HL-60 (cell line): ENCODE data around the gene TTC33.

Source experiments
- DNase-seq, 2 experiments: peaks; one replicate each; pipeline ENCODE4 v3.0.0-alpha.2; 2010 to 2020; ENCODE audit warnings: low read depth in 1 of 2, low spot score in 1 of 2
- H3K27ac ChIP-seq: fragments of 250-450 bp; sonication (Bioruptor Pico); replicated peaks from 2 replicates; pipeline ENCODE4 v1.5.1; 2020; ENCODE audit warnings: mild to moderate bottlenecking, moderate library complexity
- H3K27me3 ChIP-seq: fragments of 250-450 bp; sonication (Bioruptor Pico); 2 replicates; pipeline ENCODE4 v1.5.1; 2021; ENCODE audit warnings: mild to moderate bottlenecking, moderate library complexity; ENCODE audit not compliant: insufficient read depth, poor library complexity, severe bottlenecking
- H3K4me3 ChIP-seq: replicated peaks from 2 replicates; pipeline ENCODE4 v1.5.1; 2011; ENCODE audit warnings: mild to moderate bottlenecking, control low read depth, low read length; ENCODE audit not compliant: insufficient read depth
- GABPA ChIP-seq: IDR thresholded peaks from 2 replicates; pipeline ENCODE4 v1.6.1; 2012; ENCODE audit warnings: low read depth
- POLR2AphosphoS5 ChIP-seq: IDR thresholded peaks from 2 replicates; pipeline ENCODE4 v1.6.1; 2012; ENCODE audit warnings: low read depth
- SPI1 ChIP-seq: IDR thresholded peaks from 2 replicates; pipeline ENCODE4 v1.6.1; 2012; ENCODE audit warnings: low read depth, mild to moderate bottlenecking, borderline replicate concordance
- TF ChIP-seq, protein P1 (sequence below): IDR thresholded peaks from 2 replicates; pipeline ENCODE4 v1.6.1; 2012; ENCODE audit warnings: low read depth; ENCODE audit not compliant: insufficient replicate concordance
- TF ChIP-seq, protein P2 (sequence below): IDR thresholded peaks from one replicate; pipeline ENCODE4 v1.5.1; 2011; ENCODE audit warnings: low read length, control low read depth, inconsistent platforms; ENCODE audit not compliant: insufficient read depth

TTC33 gene

DNA sequence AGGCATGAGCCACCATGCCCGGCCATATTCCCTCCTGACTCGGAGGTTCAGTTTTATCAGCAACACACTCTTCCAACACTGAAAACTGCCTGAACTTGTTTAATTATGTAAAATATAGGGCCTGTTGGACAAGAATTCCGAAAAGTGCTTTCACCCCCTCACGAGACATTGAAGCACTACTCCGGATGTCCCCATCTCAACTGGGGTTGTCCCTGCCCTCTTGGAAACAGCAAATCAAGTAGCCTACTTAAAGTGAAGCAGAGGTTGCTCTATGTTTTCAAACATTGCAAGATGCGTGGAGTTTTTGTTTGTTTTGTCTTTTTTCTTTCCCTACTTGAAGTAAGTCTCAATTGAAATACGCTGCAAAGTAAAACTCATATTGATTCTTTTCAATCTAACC lies 68.4 kb downstream of the TTC33 start:
- DNase-seq = no peak
- H3K4me3 ChIP-seq = no peak overlapping the region
- TF ChIP-seq GABPA (no peak), POLR2AphosphoS5 (no peak), SPI1 (no peak)
- TF ChIP-seq, protein P1, sequence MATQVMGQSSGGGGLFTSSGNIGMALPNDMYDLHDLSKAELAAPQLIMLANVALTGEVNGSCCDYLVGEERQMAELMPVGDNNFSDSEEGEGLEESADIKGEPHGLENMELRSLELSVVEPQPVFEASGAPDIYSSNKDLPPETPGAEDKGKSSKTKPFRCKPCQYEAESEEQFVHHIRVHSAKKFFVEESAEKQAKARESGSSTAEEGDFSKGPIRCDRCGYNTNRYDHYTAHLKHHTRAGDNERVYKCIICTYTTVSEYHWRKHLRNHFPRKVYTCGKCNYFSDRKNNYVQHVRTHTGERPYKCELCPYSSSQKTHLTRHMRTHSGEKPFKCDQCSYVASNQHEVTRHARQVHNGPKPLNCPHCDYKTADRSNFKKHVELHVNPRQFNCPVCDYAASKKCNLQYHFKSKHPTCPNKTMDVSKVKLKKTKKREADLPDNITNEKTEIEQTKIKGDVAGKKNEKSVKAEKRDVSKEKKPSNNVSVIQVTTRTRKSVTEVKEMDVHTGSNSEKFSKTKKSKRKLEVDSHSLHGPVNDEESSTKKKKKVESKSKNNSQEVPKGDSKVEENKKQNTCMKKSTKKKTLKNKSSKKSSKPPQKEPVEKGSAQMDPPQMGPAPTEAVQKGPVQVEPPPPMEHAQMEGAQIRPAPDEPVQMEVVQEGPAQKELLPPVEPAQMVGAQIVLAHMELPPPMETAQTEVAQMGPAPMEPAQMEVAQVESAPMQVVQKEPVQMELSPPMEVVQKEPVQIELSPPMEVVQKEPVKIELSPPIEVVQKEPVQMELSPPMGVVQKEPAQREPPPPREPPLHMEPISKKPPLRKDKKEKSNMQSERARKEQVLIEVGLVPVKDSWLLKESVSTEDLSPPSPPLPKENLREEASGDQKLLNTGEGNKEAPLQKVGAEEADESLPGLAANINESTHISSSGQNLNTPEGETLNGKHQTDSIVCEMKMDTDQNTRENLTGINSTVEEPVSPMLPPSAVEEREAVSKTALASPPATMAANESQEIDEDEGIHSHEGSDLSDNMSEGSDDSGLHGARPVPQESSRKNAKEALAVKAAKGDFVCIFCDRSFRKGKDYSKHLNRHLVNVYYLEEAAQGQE = no peak
- TF ChIP-seq, protein P2, sequence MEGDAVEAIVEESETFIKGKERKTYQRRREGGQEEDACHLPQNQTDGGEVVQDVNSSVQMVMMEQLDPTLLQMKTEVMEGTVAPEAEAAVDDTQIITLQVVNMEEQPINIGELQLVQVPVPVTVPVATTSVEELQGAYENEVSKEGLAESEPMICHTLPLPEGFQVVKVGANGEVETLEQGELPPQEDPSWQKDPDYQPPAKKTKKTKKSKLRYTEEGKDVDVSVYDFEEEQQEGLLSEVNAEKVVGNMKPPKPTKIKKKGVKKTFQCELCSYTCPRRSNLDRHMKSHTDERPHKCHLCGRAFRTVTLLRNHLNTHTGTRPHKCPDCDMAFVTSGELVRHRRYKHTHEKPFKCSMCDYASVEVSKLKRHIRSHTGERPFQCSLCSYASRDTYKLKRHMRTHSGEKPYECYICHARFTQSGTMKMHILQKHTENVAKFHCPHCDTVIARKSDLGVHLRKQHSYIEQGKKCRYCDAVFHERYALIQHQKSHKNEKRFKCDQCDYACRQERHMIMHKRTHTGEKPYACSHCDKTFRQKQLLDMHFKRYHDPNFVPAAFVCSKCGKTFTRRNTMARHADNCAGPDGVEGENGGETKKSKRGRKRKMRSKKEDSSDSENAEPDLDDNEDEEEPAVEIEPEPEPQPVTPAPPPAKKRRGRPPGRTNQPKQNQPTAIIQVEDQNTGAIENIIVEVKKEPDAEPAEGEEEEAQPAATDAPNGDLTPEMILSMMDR = no peak
- H3K27me3 ChIP-seq = no peaks in the 10 kb centered on the region
- H3K27ac ChIP-seq = no peak overlapping the region

- no peak for TF ChIP-seq GABPA
- TF ChIP-seq, protein P2 = no peak
- no peak for TF ChIP-seq POLR2AphosphoS5
- TF ChIP-seq, protein P1 = no peak
- no peak for TF ChIP-seq SPI1
- DNase-seq = no peak
- Histone ChIP-seq H3K27me3 (no peaks in the 10 kb centered on the region), H3K4me3 (no peak overlapping the region), H3K27ac (no peak overlapping the region; the same call in 1 of the 2 replicates)
These were observed 69.7 kb downstream of the TTC33 start for GRCh38 chr5:40685976-40686486.

- no peak overlapping the region for H3K27ac ChIP-seq
- H3K4me3 ChIP-seq = no peak overlapping the region
These were observed 70.6 kb downstream of the TTC33 start for GRCh38 chr5:40685193-40685592.

More at GRCh38 chr5:40685193-40685592, 70.6 kb downstream of the TTC33 start:
- TF ChIP-seq, protein P1 = no peak
- TF ChIP-seq, protein P2 = no peak
- no peak for TF ChIP-seq GABPA
- TF ChIP-seq SPI1 = no peak
- TF ChIP-seq POLR2AphosphoS5 = no peak
- no peaks in the 10 kb centered on the region for H3K27me3 ChIP-seq
- no peak for DNase-seq
